ENCODE results near the gene RUNDC3A. TPM values are rescaled to one million over a fixed set of nuclear protein-coding genes. Genes with fewer than 3 reads are reported as not detected.

RUNDC3A gene
- total and polyA plus RNA-seq, 2 of the 8 experiments (the other 6 are each of a cell fraction or from before 2014, with no cell fraction given) = 6.4 to 13.8 TPM

- peaks cover 0 to 8% (median 4%) of the 10 kb centered on the region in 4 experiments; a peak in 4 of 7 replicates for H3K4me1 ChIP-seq (replicated peaks in 1 of 4; ENCODE audit: control insufficient read depth in 3 of 4, insufficient read depth in 4 of 4, low read length in 3 of 4)
- H3K9ac ChIP-seq (replicated peaks in 1 of 4; ENCODE audit: extremely low read depth in 1 of 4, low read depth in 3 of 4, low read length in 3 of 4) = no peak overlapping the region
- FAIRE-seq (no peak), DNase-seq (ENCODE audit: low read depth in 1 of 2, low spot score in 2 of 2) (no peak)
- no peak overlapping the region for H3K27ac ChIP-seq (ENCODE audit: low read depth, low read length)
- no peak overlapping the region for H2BK20ac ChIP-seq (ENCODE audit: low read length)
- no peak overlapping the region for H2BK12ac ChIP-seq (ENCODE audit: low read depth, low read length)
- no peak overlapping the region for H2BK15ac ChIP-seq (ENCODE audit: low read length)
- no peak overlapping the region for H2AFZ ChIP-seq (ENCODE audit: low read length)
- no peak overlapping the region for H3K4ac ChIP-seq (replicated peaks; ENCODE audit: insufficient read length, low read depth, low read length)
- no peak overlapping the region for H3K56ac ChIP-seq (replicated peaks; ENCODE audit: insufficient read length, low read depth, low read length)
- no peak overlapping the region for H3K18ac ChIP-seq (ENCODE audit: extremely low read depth, low read length)
- no peak overlapping the region for H2BK5ac ChIP-seq (ENCODE audit: low read depth, low read length)
- H3K23me2 ChIP-seq (ENCODE audit: low read depth, low read length) = peaks cover 8% of the 10 kb centered on the region; the same call in 1 of the 2 replicates
- no peak overlapping the region for H3K23ac ChIP-seq (ENCODE audit: insufficient read length)
- WGBS, 2 experiments (ENCODE audit: extremely low coverage in 1 of 2, insufficient coverage in 1 of 2, insufficient read length in 1 of 2, insufficient replicate concordance in 2 of 2, low coverage in 1 of 2, low lambda C conversion rate in 2 of 2, missing lambda C conversion rate in 1 of 2) = 93% methylated on average over 8 of the region's 8 CpGs; no CpG with 5 or more reads in 1 of the 2 experiments
- H2AK5ac ChIP-seq (ENCODE audit: low read depth, low read length) = no peak overlapping the region
- H3K79me2 ChIP-seq (ENCODE audit: control insufficient read depth in 1 of 2, insufficient read depth in 2 of 2, low read length in 2 of 2) = peaks cover 0 to 1% of the 10 kb centered on the region in 2 experiments; a peak in 1 of 4 replicates
- H3K27me3 ChIP-seq (replicated peaks in 1 of 4; ENCODE audit: control insufficient read depth in 3 of 4, extremely low read depth in 1 of 4, insufficient read depth in 3 of 4, low read length in 3 of 4) = no peaks in the 10 kb centered on the region; a peak in 2 of 7 replicates
- H4K5ac ChIP-seq (ENCODE audit: insufficient read length, low read depth, low read length) = no peak overlapping the region
- H2BK120ac ChIP-seq (replicated peaks; ENCODE audit: low read depth, low read length) = no peak overlapping the region
- no peak overlapping the region; the same call in 1 of the 2 replicates for H4K8ac ChIP-seq (ENCODE audit: extremely low read depth, insufficient read depth, low read length)
- POLR2A ChIA-PET (ENCODE audit: partially characterized antibody) = interaction anchor here (0.7 to 2.8 kb wide), 9 partner anchors 10 to 165 kb away, joined by 3 to 8 read pairs (median 5); partner anchors contain the start of genes TMUB2 and UBTF
- no peak overlapping the region for H3K4me3 ChIP-seq (ENCODE audit: extremely low read depth in 1 of 4, insufficient read depth in 2 of 4, low read depth in 3 of 4, low read length in 4 of 4)
- no peak overlapping the region for H3K4me2 ChIP-seq (ENCODE audit: insufficient read depth in 1 of 2, low read depth in 2 of 2, low read length in 2 of 2)
- no peak overlapping the region for H3K14ac ChIP-seq (ENCODE audit: insufficient read length)
- no peak overlapping the region for H4K91ac ChIP-seq (replicated peaks; ENCODE audit: insufficient read length, low read length)
- peaks cover 4 to 20% of the 10 kb centered on the region in 2 experiments for H4K20me1 ChIP-seq (replicated peaks in 1 of 2; ENCODE audit: control insufficient read depth in 1 of 2, insufficient read depth in 2 of 2, low read length in 2 of 2)
- no peaks in the 10 kb centered on the region for H3K79me1 ChIP-seq (ENCODE audit: low read depth, low read length)
- H3K9me3 ChIP-seq (ENCODE audit: insufficient read depth in 2 of 2, low read depth in 1 of 2, low read length in 1 of 2) = no peaks in the 10 kb centered on the region
- peaks cover 0 to 3% (median under 1%) of the 10 kb centered on the region in 4 experiments; a peak in 3 of 8 replicates for H3K36me3 ChIP-seq (ENCODE audit: control insufficient read depth in 2 of 4, insufficient read depth in 4 of 4, low read length in 3 of 4)
- CTCF ChIA-PET (ENCODE audit: partially characterized antibody) = interaction anchor here (0.7 to 5.7 kb wide), 29 partner anchors 10 to 343 kb away, joined by 3 to 62 read pairs (median 4); partner anchors contain the start of genes ASB16, FAM171A2 and TMUB2
- TF ChIP-seq, protein P1, sequence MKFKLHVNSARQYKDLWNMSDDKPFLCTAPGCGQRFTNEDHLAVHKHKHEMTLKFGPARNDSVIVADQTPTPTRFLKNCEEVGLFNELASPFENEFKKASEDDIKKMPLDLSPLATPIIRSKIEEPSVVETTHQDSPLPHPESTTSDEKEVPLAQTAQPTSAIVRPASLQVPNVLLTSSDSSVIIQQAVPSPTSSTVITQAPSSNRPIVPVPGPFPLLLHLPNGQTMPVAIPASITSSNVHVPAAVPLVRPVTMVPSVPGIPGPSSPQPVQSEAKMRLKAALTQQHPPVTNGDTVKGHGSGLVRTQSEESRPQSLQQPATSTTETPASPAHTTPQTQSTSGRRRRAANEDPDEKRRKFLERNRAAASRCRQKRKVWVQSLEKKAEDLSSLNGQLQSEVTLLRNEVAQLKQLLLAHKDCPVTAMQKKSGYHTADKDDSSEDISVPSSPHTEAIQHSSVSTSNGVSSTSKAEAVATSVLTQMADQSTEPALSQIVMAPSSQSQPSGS (IDR thresholded peaks at IDR 0.05; ENCODE audit: low read length) = no peak
- TF ChIP-seq SP2 (IDR thresholded peaks at IDR 0.05; ENCODE audit: low read length) = no peak
- TF ChIP-seq GTF2F1 (IDR thresholded peaks at IDR 0.05; ENCODE audit: borderline replicate concordance, low read depth, low read length) = no peak
- no peak for TF ChIP-seq TAF1 (IDR thresholded peaks at IDR 0.05; ENCODE audit: low read depth, low read length)
- TF ChIP-seq YY1 (IDR thresholded peaks at IDR 0.05; ENCODE audit: low read depth, low read length) = no peak
- TF ChIP-seq PHF8 (conservative IDR thresholded peaks at IDR 0.05; ENCODE audit: low read depth, low read length) = no peak
- no peak for TF ChIP-seq SIRT6 (IDR thresholded peaks at IDR 0.05; ENCODE audit: low read length)
- TF ChIP-seq USF2 (IDR thresholded peaks at IDR 0.05; ENCODE audit: low read length) = no peak
- TF ChIP-seq TCF12 (IDR thresholded peaks at IDR 0.05; ENCODE audit: low read depth, low read length) = no peak
Measured at GRCh38 chr17:44351464-44351863, 43.1 kb downstream of the RUNDC3A start.
